ENCODE data around the gene IVD. TPM values are rescaled to one million over a fixed set of nuclear protein-coding genes. Genes with fewer than 3 reads are reported as not detected.

IVD gene
- total RNA-seq, 4 donors from 2014 or later = 27.4 to 34.1 (median 29.1) TPM

DNA sequence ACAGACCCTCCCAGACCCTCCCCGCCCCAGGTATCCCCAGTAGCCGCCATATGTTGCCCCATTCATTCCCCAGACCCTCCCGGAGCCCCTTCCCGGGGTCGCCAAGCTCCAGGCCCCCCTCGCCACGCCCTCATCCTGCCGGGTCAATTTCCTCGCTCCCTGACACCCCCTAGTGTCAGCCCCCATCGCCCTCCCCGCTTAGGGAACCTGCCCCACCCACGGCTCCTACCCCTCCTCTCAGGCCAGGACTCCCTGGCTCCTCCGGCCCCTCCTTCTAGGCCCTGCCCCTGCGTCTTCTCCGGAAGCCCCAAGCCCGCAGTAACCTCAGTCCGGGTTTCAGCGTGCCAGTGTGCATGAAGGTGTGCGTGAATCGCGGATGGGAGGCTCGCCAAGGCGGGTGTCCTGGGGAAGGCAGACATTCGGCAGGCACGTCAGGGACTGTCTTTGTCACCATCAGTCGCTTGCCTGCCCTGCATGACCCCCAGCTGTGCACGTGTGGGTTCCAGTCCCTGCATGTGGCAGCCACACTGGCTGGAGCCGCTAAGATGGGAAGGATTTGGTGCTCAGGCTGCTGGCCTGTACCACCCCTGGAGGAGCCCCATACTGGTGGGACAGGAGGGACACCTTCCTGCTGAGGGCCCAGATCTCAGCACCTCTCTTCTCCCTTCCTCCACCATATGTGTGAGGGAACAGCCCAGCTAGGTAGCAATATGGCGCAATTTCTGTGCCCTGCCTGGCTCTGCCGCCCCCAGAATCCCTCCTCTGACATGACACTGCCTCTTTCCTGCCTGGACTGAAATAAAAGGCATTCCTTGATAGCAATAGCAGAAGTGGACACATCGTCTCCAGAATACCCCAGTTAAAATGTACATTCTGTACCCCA is 46.9 kb upstream of the IVD start:
- peak overlapping the region; percentile 33 to 61 (median 53) for H3K4me3 ChIP-seq
- no peaks in the 10 kb centered on the region for H3K27me3 ChIP-seq
- H3K4me1 ChIP-seq = peaks cover 11 to 22% of the 10 kb centered on the region in 2 donors
- DNase-seq (no peak), ATAC-seq (no peak)
- no peak overlapping the region for H3K27ac ChIP-seq
- no peaks in the 10 kb centered on the region for H3K9me3 ChIP-seq
- H3K36me3 ChIP-seq = no peaks in the 10 kb centered on the region
- TF ChIP-seq POLR2A (IDR thresholded peaks at IDR 0.05) = no peak
- TF ChIP-seq, protein P1, sequence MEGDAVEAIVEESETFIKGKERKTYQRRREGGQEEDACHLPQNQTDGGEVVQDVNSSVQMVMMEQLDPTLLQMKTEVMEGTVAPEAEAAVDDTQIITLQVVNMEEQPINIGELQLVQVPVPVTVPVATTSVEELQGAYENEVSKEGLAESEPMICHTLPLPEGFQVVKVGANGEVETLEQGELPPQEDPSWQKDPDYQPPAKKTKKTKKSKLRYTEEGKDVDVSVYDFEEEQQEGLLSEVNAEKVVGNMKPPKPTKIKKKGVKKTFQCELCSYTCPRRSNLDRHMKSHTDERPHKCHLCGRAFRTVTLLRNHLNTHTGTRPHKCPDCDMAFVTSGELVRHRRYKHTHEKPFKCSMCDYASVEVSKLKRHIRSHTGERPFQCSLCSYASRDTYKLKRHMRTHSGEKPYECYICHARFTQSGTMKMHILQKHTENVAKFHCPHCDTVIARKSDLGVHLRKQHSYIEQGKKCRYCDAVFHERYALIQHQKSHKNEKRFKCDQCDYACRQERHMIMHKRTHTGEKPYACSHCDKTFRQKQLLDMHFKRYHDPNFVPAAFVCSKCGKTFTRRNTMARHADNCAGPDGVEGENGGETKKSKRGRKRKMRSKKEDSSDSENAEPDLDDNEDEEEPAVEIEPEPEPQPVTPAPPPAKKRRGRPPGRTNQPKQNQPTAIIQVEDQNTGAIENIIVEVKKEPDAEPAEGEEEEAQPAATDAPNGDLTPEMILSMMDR (IDR thresholded peaks at IDR 0.05 in 4 of 5, conservative IDR thresholded peaks at IDR 0.05 in 1 of 5) = peak in 1 of 5 experiments; percentile 3
- intact Hi-C loops (cut with DNase I; ENCODE audit: low total_unique reads) = no loop called here
- in situ Hi-C loops (cut with MboI; ENCODE audit: low sequenced_read_pairs in 4 of 4) = no loop called here

DNA sequence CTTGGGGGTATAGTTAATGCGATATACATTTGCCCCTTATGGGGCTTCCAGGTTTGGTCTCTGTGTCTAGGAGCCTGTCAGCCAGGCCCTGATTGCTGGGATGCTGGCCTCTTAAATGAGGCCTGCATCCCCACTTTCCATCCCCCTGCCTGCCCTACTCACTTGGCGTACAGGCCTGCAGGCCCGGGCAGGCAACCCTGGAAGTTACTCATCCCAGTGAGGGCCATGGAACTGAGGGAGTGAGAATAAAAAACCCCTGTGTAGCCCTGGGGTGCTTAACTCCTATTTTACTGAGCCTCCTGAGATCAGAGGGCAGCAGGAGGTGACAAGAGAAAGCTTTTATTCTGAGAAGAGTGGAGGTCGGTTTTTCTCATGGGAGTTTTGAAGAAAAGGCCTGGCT is 45.6 kb upstream of the IVD start:
- H3K4me3 ChIP-seq = no peak overlapping the region
- TF ChIP-seq, protein P1 (IDR thresholded peaks at IDR 0.05 in 4 of 5, conservative IDR thresholded peaks at IDR 0.05 in 1 of 5) = no peak
- no peak for TF ChIP-seq POLR2A (IDR thresholded peaks at IDR 0.05)
- H3K27me3 ChIP-seq = no peaks in the 10 kb centered on the region
- H3K36me3 ChIP-seq = no peaks in the 10 kb centered on the region
- in situ Hi-C loops (cut with MboI; ENCODE audit: low sequenced_read_pairs in 4 of 4) (no loop called here), intact Hi-C loops (cut with DNase I; ENCODE audit: low total_unique reads) (no loop called here)
- H3K4me1 ChIP-seq = peaks cover 3 to 11% of the 10 kb centered on the region in 2 donors
- H3K27ac ChIP-seq = no peak overlapping the region
- ATAC-seq (no peak), DNase-seq (no peak)
- H3K9me3 ChIP-seq = no peaks in the 10 kb centered on the region

DNA sequence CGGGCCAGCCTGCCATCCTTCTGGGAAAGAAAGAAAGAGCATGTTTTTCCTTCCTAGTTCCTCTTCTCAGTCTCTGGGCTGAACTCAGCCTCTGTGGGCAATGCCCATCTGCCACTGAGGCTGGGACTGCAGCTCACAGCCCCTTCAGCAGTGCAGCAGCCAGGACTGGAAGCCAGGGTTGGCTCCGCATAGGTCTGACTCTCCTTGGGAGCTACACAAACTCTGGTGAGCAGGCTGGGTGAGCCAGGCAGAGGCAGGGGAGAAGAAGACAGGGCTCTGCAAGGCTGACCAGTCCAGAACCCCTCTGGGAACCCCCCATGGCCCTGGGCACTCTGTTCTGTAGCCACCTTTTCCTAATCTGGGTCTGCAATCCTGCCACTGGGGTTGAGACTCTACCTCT is 44.0 kb upstream of the IVD start:
- intact Hi-C loops (cut with DNase I; ENCODE audit: low total_unique reads) = no loop called here
- no peak overlapping the region for H3K27ac ChIP-seq
- ATAC-seq = no peak
- in situ Hi-C loops (cut with MboI; ENCODE audit: low sequenced_read_pairs in 4 of 4) = no loop called here
- no peaks in the 10 kb centered on the region for H3K36me3 ChIP-seq
- peaks cover 10 to 18% of the 10 kb centered on the region in 2 donors for H3K4me1 ChIP-seq
- TF ChIP-seq, protein P1 (IDR thresholded peaks at IDR 0.05 in 4 of 5, conservative IDR thresholded peaks at IDR 0.05 in 1 of 5) = no peak
- no peak for TF ChIP-seq POLR2A (IDR thresholded peaks at IDR 0.05)
- DNase-seq = no peak
- H3K27me3 ChIP-seq = no peaks in the 10 kb centered on the region
- H3K9me3 ChIP-seq = no peaks in the 10 kb centered on the region
- H3K4me3 ChIP-seq = no peak overlapping the region

DNA sequence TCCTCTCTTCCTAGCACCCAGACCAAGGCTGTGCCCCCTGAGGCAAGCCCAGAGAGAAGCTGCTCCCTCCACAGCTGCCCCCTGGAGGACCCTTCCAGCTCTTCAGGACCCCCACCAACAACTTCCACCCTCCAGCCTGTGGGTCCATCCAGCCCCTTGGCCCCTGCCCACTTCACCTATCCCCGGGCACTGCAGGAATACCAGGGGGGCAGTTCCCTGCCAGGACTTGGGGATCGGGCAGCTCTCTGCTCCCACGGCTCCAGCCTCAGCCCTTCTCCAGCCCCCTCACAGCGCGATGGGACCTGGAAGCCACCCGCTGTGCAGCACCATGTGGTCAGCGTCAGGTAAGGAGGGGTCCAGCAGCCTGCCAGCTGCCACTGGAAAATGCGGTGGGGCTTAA is 42.0 kb upstream of the IVD start:
- Histone ChIP-seq H3K27me3 (no peaks in the 10 kb centered on the region), H3K36me3 (no peaks in the 10 kb centered on the region), H3K9me3 (no peaks in the 10 kb centered on the region), H3K4me1 (peaks cover 18 to 22% of the 10 kb centered on the region in 2 donors), H3K27ac (no peak overlapping the region), H3K4me3 (no peak overlapping the region)
- DNase-seq (no peak), ATAC-seq (no peak)
- TF ChIP-seq POLR2A (IDR thresholded peaks at IDR 0.05) = no peak
- TF ChIP-seq, protein P1 (IDR thresholded peaks at IDR 0.05 in 4 of 5, conservative IDR thresholded peaks at IDR 0.05 in 1 of 5) = no peak
- intact Hi-C loops (cut with DNase I; ENCODE audit: low total_unique reads) (no loop called here), in situ Hi-C loops (cut with MboI; ENCODE audit: low sequenced_read_pairs in 4 of 4) (no loop called here)
